GM18907 (cell line): Measurements from ENCODE around the gene ROCK1.
"Not testable (repeated sequence)": the region's sequence is repeated elsewhere in the genome, so short reads cannot be mapped to it uniquely, and the experiment has no call there.

Experiments used
- ATAC-seq: cut with Tn5 transposase; IDR thresholded peaks from one replicate; pipeline ENCODE4 v1.9.1; 2021; ENCODE audit warnings: mild to moderate bottlenecking, moderate library complexity; ENCODE audit not compliant: unreplicated experiment

ROCK1 gene

GRCh38 chr18:21056545-21056944 is 55.1 kb downstream of the ROCK1 start:
- no peak for ATAC-seq

GRCh38 chr18:21054252-21054821 is 57.3 kb downstream of the ROCK1 start:
- ATAC-seq, result no peak

- ATAC-seq, result no peak
Observed at GRCh38 chr18:21053127-21053526, 58.5 kb downstream of the ROCK1 start.

- ATAC-seq, result no peak
Observed at GRCh38 chr18:21052385-21052784, 59.2 kb downstream of the ROCK1 start.

- no peak for ATAC-seq
Observed at GRCh38 chr18:21051620-21052019, 60.0 kb downstream of the ROCK1 start.

GRCh38 chr18:21049306-21049705 is 62.3 kb downstream of the ROCK1 start:
- ATAC-seq, result no peak

GRCh38 chr18:21047126-21047525 is 64.5 kb downstream of the ROCK1 start:
- no peak for ATAC-seq

GRCh38 chr18:21040466-21040865 is 71.1 kb downstream of the ROCK1 start:
- no peak for ATAC-seq

GRCh38 chr18:21038201-21038600 is 73.4 kb downstream of the ROCK1 start:
- no peak for ATAC-seq

- no peak for ATAC-seq
Observed at GRCh38 chr18:21031845-21032244, 79.8 kb downstream of the ROCK1 start.

- not testable (repeated sequence) for ATAC-seq
Observed at GRCh38 chr18:21018257-21018656, 93.4 kb downstream of the ROCK1 start.

- ATAC-seq, result no peak
Observed at GRCh38 chr18:21012308-21012707, 99.3 kb downstream of the ROCK1 start.

- ATAC-seq, result no peak
Observed at GRCh38 chr18:21004726-21005125, 106.9 kb downstream of the ROCK1 start.

GRCh38 chr18:21000667-21001066 is 110.9 kb downstream of the ROCK1 start:
- no peak for ATAC-seq

- ATAC-seq, result no peak
Observed at GRCh38 chr18:20997371-20997770, 114.2 kb downstream of the ROCK1 start.

- ATAC-seq, result no peak
Observed at GRCh38 chr18:20996418-20996817, 115.2 kb downstream of the ROCK1 start.

- no peak for ATAC-seq
Observed at GRCh38 chr18:20988726-20989125, 122.9 kb downstream of the ROCK1 start.

- ATAC-seq, result no peak
Observed at GRCh38 chr18:20975077-20975476, 136.5 kb downstream of the ROCK1 start.

- no peak for ATAC-seq
Observed at GRCh38 chr18:20971886-20972267, 139.7 kb downstream of the ROCK1 start.

GRCh38 chr18:20966795-20967194 is 144.8 kb downstream of the ROCK1 start:
- no peak for ATAC-seq

- ATAC-seq, result no peak
Observed at GRCh38 chr18:20963027-20963426, 148.6 kb downstream of the ROCK1 start.

GRCh38 chr18:20960735-20961134 is 150.9 kb downstream of the ROCK1 start:
- ATAC-seq, result no peak

GRCh38 chr18:20950827-20951226 is 160.8 kb downstream of the ROCK1 start:
- peak; percentile 56 for ATAC-seq
